HEK293T (cell line): ENCODE results near the gene SLC5A10.

ENCODE experiments used
- CTCF ChIA-PET: fragments of 350-600 bp; formaldehyde crosslinking; extraction: SDS; loops from one replicate; lab custom pipeline; 2021; ENCODE audit warnings: antibody characterized with exemption, inconsistent platforms; lab: Yijun Ruan, JAX
- POLR2A ChIA-PET: fragments of 350-600 bp; formaldehyde crosslinking; extraction: SDS; loops from one replicate; lab custom pipeline; 2020; ENCODE audit warnings: antibody characterized with exemption, inconsistent platforms; lab: Yijun Ruan, JAX
- DNase-seq: peaks from one replicate; pipeline ENCODE4 v3.0.0; 2012; ENCODE audit warnings: mixed read lengths; ENCODE audit errors: extremely low spot score
- ARNT ChIP-seq: fragments of 450-650 bp; IDR thresholded peaks from 2 replicates; pipeline ENCODE4 v1.6.1; 2017; ENCODE audit warnings: mild to moderate bottlenecking
- BHLHE40 ChIP-seq: fragments of 450-650 bp; IDR thresholded peaks from 2 replicates; pipeline ENCODE4 v1.6.1; 2016; ENCODE audit warnings: mild to moderate bottlenecking, moderate library complexity, borderline replicate concordance
- CTBP1 ChIP-seq: fragments of 450-650 bp; IDR thresholded peaks from 2 replicates; pipeline ENCODE4 v1.6.1; 2016; ENCODE audit warnings: borderline replicate concordance
- ELF4 ChIP-seq: fragments of 450-650 bp; IDR thresholded peaks from 2 replicates; pipeline ENCODE4 v1.6.1; 2017; ENCODE audit warnings: antibody characterized with exemption
- FOXA1 ChIP-seq: fragments of 450-650 bp; IDR thresholded peaks from 2 replicates; pipeline ENCODE4 v1.6.1; 2016; ENCODE audit warnings: mild to moderate bottlenecking
- FOXK2 ChIP-seq: fragments of 450-650 bp; IDR thresholded peaks from 2 replicates; pipeline ENCODE4 v1.6.1; 2016; ENCODE audit warnings: mild to moderate bottlenecking
- FOXM1 ChIP-seq: fragments of 450-650 bp; IDR thresholded peaks from 2 replicates; pipeline ENCODE4 v1.6.1; 2017; ENCODE audit warnings: mild to moderate bottlenecking, borderline replicate concordance
- HDGF ChIP-seq: fragments of 450-650 bp; IDR thresholded peaks from 2 replicates; pipeline ENCODE4 v1.6.1; 2017; ENCODE audit warnings: antibody characterized with exemption, borderline replicate concordance
- L3MBTL2 ChIP-seq: fragments of 450-650 bp; conservative IDR thresholded peaks from 2 replicates; pipeline ENCODE4 v1.6.1; 2016; ENCODE audit warnings: mild to moderate bottlenecking
- LEF1 ChIP-seq: fragments of 450-650 bp; IDR thresholded peaks from 2 replicates; pipeline ENCODE4 v1.6.1; 2017; ENCODE audit warnings: mild to moderate bottlenecking, borderline replicate concordance
- NFRKB ChIP-seq: fragments of 450-650 bp; IDR thresholded peaks from 2 replicates; pipeline ENCODE4 v1.6.1; 2016; ENCODE audit warnings: mild to moderate bottlenecking, moderate library complexity
- PKNOX1 ChIP-seq: fragments of 450-650 bp; IDR thresholded peaks from 2 replicates; pipeline ENCODE4 v1.6.1; 2016
- SP1 ChIP-seq: fragments of 450-650 bp; IDR thresholded peaks from 2 replicates; pipeline ENCODE4 v1.6.1; 2017
- SUZ12 ChIP-seq: fragments of 450-650 bp; IDR thresholded peaks from 2 replicates; pipeline ENCODE4 v1.6.1; 2016; ENCODE audit warnings: mild to moderate bottlenecking
- TARDBP ChIP-seq: fragments of 450-650 bp; IDR thresholded peaks from 2 replicates; pipeline ENCODE4 v1.6.1; 2016
- ZNF384 ChIP-seq: fragments of 450-650 bp; IDR thresholded peaks from 2 replicates; pipeline ENCODE4 v1.6.1; 2016

Gene SLC5A10

GRCh38 chr17:18967916-18968315 is 16.0 kb downstream of the SLC5A10 start:
- CTCF ChIA-PET = no interaction called here

DNA sequence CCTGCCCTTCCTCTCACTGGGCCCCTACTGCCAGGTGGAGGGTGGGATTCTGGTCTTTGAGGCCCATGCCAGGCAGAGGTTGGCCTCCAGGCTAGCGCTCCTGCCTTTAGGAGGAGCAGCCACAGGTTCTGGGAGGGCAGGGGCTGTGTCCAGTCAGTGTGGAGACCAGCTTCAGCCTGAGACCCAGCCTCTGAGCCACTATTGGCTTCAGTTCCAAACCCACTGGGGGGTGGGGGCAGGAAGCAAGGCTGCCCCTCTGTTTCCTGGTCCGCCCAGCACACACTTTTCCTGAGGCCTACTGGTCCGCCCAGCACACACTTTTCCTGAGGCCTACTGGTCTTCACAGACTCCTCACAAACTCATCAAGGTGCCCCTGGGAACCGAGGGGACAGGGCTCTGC is 16.4 kb downstream of the SLC5A10 start:
- ChIA-PET POLR2A (no interaction called here), CTCF (no interaction called here)
- no peak for DNase-seq
- no peak for TF ChIP-seq SUZ12
- TF ChIP-seq HDGF = no peak
- TF ChIP-seq LEF1 = no peak
- no peak for TF ChIP-seq SP1
- TF ChIP-seq ARNT = no peak
- no peak for TF ChIP-seq BHLHE40
- TF ChIP-seq PKNOX1 = no peak
- TF ChIP-seq CTBP1 = no peak
- TF ChIP-seq FOXK2 = no peak
- TF ChIP-seq FOXM1 = no peak
- no peak for TF ChIP-seq NFRKB
- no peak for TF ChIP-seq ELF4
- TF ChIP-seq TARDBP = no peak
- no peak for TF ChIP-seq ZNF384
- TF ChIP-seq FOXA1 = no peak

More at GRCh38 chr17:18967916-18968315, 16.0 kb downstream of the SLC5A10 start:
- TF ChIP-seq FOXM1 (no peak), FOXA1 (no peak)
- no peak for DNase-seq
- POLR2A ChIA-PET = no interaction called here

- ChIA-PET POLR2A (interaction anchor here (1.0 to 1.2 kb wide), 2 partner anchors 12 to 34 kb away, joined by 3 to 7 read pairs; no protein-coding TSS in a partner anchor), CTCF (interaction anchor here (1.6 kb wide), 1 partner anchor 8 kb away, joined by 7 read pairs; no protein-coding TSS in a partner anchor)
- TF ChIP-seq PKNOX1 (no peak), ELF4 (no peak), CTBP1 (no peak), L3MBTL2 (no peak), FOXK2 (no peak), FOXM1 (no peak), SP1 (no peak), TARDBP (no peak), ARNT (no peak), LEF1 (no peak), BHLHE40 (no peak), ZNF384 (no peak), FOXA1 (no peak), SUZ12 (no peak), NFRKB (no peak), HDGF (no peak)
- no peak for DNase-seq
Measured at GRCh38 chr17:18968945-18969887, 17.3 kb downstream of the SLC5A10 start.

DNA sequence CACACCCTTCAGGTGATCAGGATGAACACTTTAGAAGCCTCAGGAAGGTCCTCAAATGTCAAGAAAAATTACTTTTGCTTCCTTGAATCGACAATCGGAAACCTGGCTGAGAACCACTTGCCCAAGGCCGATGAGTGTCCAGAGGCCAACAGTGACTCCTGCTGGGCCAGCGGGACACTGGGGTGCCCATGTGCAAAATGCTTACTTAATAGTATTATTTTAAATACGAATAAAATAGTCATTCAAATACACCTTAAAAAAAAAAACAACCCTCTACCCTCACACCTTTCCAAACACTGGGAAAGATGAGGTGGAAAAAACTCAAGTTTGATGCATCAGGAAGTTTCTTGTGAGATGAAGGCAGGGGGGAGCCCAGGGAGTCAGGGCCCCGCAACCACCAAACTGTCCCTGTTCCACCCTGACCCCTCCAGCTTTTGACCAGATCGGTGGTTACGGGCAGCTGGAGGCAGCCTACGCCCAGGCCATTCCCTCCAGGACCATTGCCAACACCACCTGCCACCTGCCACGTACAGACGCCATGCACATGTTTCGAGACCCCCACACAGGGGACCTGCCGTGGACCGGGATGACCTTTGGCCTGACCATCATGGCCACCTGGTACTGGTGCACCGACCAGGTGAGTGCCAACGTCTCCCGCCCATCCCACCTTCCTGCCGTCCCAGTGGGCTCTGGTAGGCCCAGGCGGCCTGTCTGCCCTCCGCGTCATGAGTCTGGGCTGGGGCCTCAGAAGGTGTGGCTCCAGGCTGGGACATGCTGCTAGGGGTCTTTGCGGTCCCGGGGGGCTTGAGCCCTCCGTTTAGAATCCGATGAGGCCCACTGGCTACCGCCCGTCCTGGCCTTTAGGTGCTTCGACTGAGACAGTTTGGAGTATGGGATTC is 18.9 kb downstream of the SLC5A10 start:
- ChIA-PET CTCF (interaction anchor here (1.6 kb wide), 1 partner anchor 10 kb away, joined by 7 read pairs; no protein-coding TSS in a partner anchor), POLR2A (interaction anchor here (1.2 kb wide), 1 partner anchor 10 kb away, joined by 7 read pairs; no protein-coding TSS in a partner anchor)
- no peak for DNase-seq
- TF ChIP-seq ARNT (no peak), L3MBTL2 (no peak), SUZ12 (no peak), PKNOX1 (no peak), ELF4 (no peak), SP1 (no peak), ZNF384 (no peak), NFRKB (no peak), BHLHE40 (no peak), FOXA1 (no peak), FOXM1 (no peak), FOXK2 (no peak), CTBP1 (no peak), HDGF (no peak)

GRCh38 chr17:18971801-18972200 is 19.8 kb downstream of the SLC5A10 start:
- ChIA-PET POLR2A (no interaction called here), CTCF (no interaction called here)
- no peak for TF ChIP-seq LEF1
- no peak for TF ChIP-seq CTBP1
- TF ChIP-seq PKNOX1 = no peak
- TF ChIP-seq TARDBP = no peak
- no peak for TF ChIP-seq L3MBTL2
- TF ChIP-seq NFRKB = no peak
- no peak for TF ChIP-seq FOXK2
- no peak for DNase-seq
